H1 (cell line): ENCODE results near the gene COL6A1. TPM values are rescaled to one million over a fixed set of nuclear protein-coding genes. Genes with fewer than 3 reads are reported as not detected.
A peak's percentile ranks its signal among the peaks of the same experiment; 100 is the strongest.

Experiments used
- CTCF ChIA-PET: fragments of 300-600 bp; sonication (Branson Sonifier 250); formaldehyde crosslinking; loops from one replicate; lab custom pipeline; 2021; ENCODE audit not compliant: partially characterized antibody; lab: Charles Lee
- POLR2A ChIA-PET: fragments of 300-600 bp; sonication (Branson Sonifier 250); formaldehyde crosslinking; loops from one replicate; lab custom pipeline; 2021; ENCODE audit warnings: inconsistent platforms; ENCODE audit not compliant: partially characterized antibody; lab: Charles Lee
- DNase-seq, 2 experiments: peaks; one replicate each; pipeline versions ENCODE4 v3.0.0 to v3.0.0-alpha.2; 2010 to 2022; ENCODE audit warnings: low spot score in 2 of 2, low read depth in 1 of 2, mixed read lengths in 1 of 2
- FAIRE-seq: peaks from 2 replicates; lab custom pipeline; 2011; peaks lifted over from hg19 to GRCh38; lab: Jason Lieb, UNC
- H2AFZ ChIP-seq: 2 replicates; pipeline ENCODE4 v1.8.1; 2012; ENCODE audit warnings: low read length, inconsistent platforms
- H2AK5ac ChIP-seq: 2 replicates; pipeline ENCODE4 v1.6.1; 2013; ENCODE audit warnings: low read depth, low read length
- H2BK120ac ChIP-seq: replicated peaks from 2 replicates; pipeline ENCODE3; 2013; ENCODE audit warnings: low read depth, low read length, inconsistent platforms
- H2BK12ac ChIP-seq: 2 replicates; pipeline ENCODE4 v1.6.1; 2013; ENCODE audit warnings: low read depth, low read length
- H2BK15ac ChIP-seq: 2 replicates; pipeline ENCODE4 v1.6.1; 2013; ENCODE audit warnings: low read length
- H2BK20ac ChIP-seq: 2 replicates; pipeline ENCODE4 v1.6.1; 2013; ENCODE audit warnings: low read length
- H2BK5ac ChIP-seq: 2 replicates; pipeline ENCODE4 v1.6.1; 2013; ENCODE audit warnings: low read depth, low read length
- H3K14ac ChIP-seq: 2 replicates; pipeline ENCODE4 v1.6.1; 2013; ENCODE audit warnings: inconsistent platforms; ENCODE audit not compliant: insufficient read length
- H3K18ac ChIP-seq: 2 replicates; pipeline ENCODE4 v1.6.1; 2013; ENCODE audit warnings: low read length; ENCODE audit errors: extremely low read depth
- H3K23ac ChIP-seq: 2 replicates; pipeline ENCODE4 v1.6.1; 2013; ENCODE audit warnings: inconsistent platforms; ENCODE audit not compliant: insufficient read length
- H3K23me2 ChIP-seq: 2 replicates; pipeline ENCODE4 v1.6.1; 2013; ENCODE audit warnings: low read depth, low read length
- H3K27ac ChIP-seq: 2 replicates; pipeline ENCODE4 v1.6.1; 2011; ENCODE audit warnings: low read depth, low read length, inconsistent platforms
- H3K27me3 ChIP-seq, 4 experiments: replicated peaks in 1 of 4; 1 replicate in 1 of 4; 2 replicates in 3 of 4; pipeline versions ENCODE4 v1.6.1 to v1.8.1; 2011 to 2013; ENCODE audit warnings: low read length in 3 of 4, mild to moderate bottlenecking in 3 of 4, inconsistent platforms in 2 of 4, mixed read lengths in 2 of 4, moderate library complexity in 1 of 4; ENCODE audit not compliant: control insufficient read depth in 3 of 4, insufficient read depth in 3 of 4; ENCODE audit errors: extremely low read depth in 1 of 4
- H3K36me3 ChIP-seq, 4 experiments: 2 replicates each; pipeline versions ENCODE4 v1.6.1 to v1.8.1; 2011 to 2013; ENCODE audit warnings: mild to moderate bottlenecking in 4 of 4, low read length in 3 of 4, moderate library complexity in 2 of 4, control low read depth in 1 of 4, inconsistent platforms in 1 of 4; ENCODE audit not compliant: insufficient read depth in 4 of 4, control insufficient read depth in 2 of 4
- H3K4ac ChIP-seq: replicated peaks from 2 replicates; pipeline ENCODE3; 2013; ENCODE audit warnings: low read length, low read depth, mixed read lengths, inconsistent platforms; ENCODE audit not compliant: insufficient read length
- H3K4me1 ChIP-seq, 4 experiments: replicated peaks in 1 of 4; 1 replicate in 1 of 4; 2 replicates in 3 of 4; pipeline versions ENCODE4 v1.6.1 to v1.8.1; 2011 to 2013; ENCODE audit warnings: low read length in 3 of 4, inconsistent platforms in 2 of 4, mixed read lengths in 1 of 4; ENCODE audit not compliant: insufficient read depth in 4 of 4, control insufficient read depth in 3 of 4
- H3K4me2 ChIP-seq, 2 experiments: 2 replicates each; pipeline versions ENCODE4 v1.6.1 to v1.8.1; 2011 to 2013; ENCODE audit warnings: low read depth in 2 of 2, low read length in 2 of 2, control low read depth in 1 of 2, inconsistent platforms in 1 of 2, mild to moderate bottlenecking in 1 of 2; ENCODE audit not compliant: insufficient read depth in 1 of 2
- H3K4me3 ChIP-seq, 4 experiments: fragments of 200-600, 300-600 bp in 1 of 4; sonication (generic), shearing (Covaris generic), sonication (Bioruptor Twin) in 1 of 4; 2 replicates each; pipeline versions ENCODE4 v1.5.1 to v1.8.1; 2011 to 2016; ENCODE audit warnings: low read length in 4 of 4, low read depth in 3 of 4, control low read depth in 2 of 4, inconsistent platforms in 2 of 4, mild to moderate bottlenecking in 2 of 4, mixed read lengths in 1 of 4, moderate library complexity in 1 of 4; ENCODE audit not compliant: insufficient read depth in 2 of 4; ENCODE audit errors: extremely low read depth in 1 of 4
- H3K56ac ChIP-seq: replicated peaks from 2 replicates; pipeline ENCODE3; 2013; ENCODE audit warnings: low read depth, mild to moderate bottlenecking, mixed read lengths, low read length, inconsistent platforms; ENCODE audit not compliant: insufficient read length
- H3K79me1 ChIP-seq: 2 replicates; pipeline ENCODE4 v1.6.1; 2013; ENCODE audit warnings: low read depth, low read length, control low read depth
- H3K79me2 ChIP-seq, 2 experiments: 2 replicates each; pipeline versions ENCODE4 v1.6.1 to v1.8.1; 2012 to 2013; ENCODE audit warnings: low read length in 2 of 2, mild to moderate bottlenecking in 2 of 2, inconsistent platforms in 1 of 2; ENCODE audit not compliant: insufficient read depth in 2 of 2, control insufficient read depth in 1 of 2
- H3K9ac ChIP-seq, 4 experiments: replicated peaks in 1 of 4; 1 replicate in 1 of 4; 2 replicates in 3 of 4; pipeline versions ENCODE4 v1.6.1 to v1.8.1; 2011 to 2013; ENCODE audit warnings: low read depth in 3 of 4, low read length in 3 of 4, control low read depth in 2 of 4, mild to moderate bottlenecking in 2 of 4, moderate library complexity in 2 of 4, inconsistent platforms in 1 of 4; ENCODE audit errors: extremely low read depth in 1 of 4
- H3K9me3 ChIP-seq, 2 experiments: 2 replicates each; pipeline versions ENCODE4 v1.6.1 to v1.8.1; 2012 to 2013; ENCODE audit warnings: mild to moderate bottlenecking in 2 of 2, moderate library complexity in 2 of 2, control low read depth in 1 of 2, inconsistent platforms in 1 of 2, low read depth in 1 of 2, low read length in 1 of 2, mixed read lengths in 1 of 2; ENCODE audit not compliant: insufficient read depth in 2 of 2
- H4K20me1 ChIP-seq, 2 experiments: replicated peaks in 1 of 2; 2 replicates each; pipeline versions ENCODE3 to v1.8.1; 2011 to 2013; ENCODE audit warnings: inconsistent platforms in 2 of 2, low read length in 2 of 2, mild to moderate bottlenecking in 1 of 2; ENCODE audit not compliant: insufficient read depth in 2 of 2, control insufficient read depth in 1 of 2
- H4K5ac ChIP-seq: 2 replicates; pipeline ENCODE4 v1.6.1; 2013; ENCODE audit warnings: low read length, low read depth, mixed read lengths, inconsistent platforms; ENCODE audit not compliant: insufficient read length
- H4K8ac ChIP-seq: 2 replicates; pipeline ENCODE4 v1.8.0; 2013; ENCODE audit warnings: mild to moderate bottlenecking, moderate library complexity, low read length, inconsistent platforms; ENCODE audit not compliant: insufficient read depth; ENCODE audit errors: extremely low read depth
- H4K91ac ChIP-seq: replicated peaks from 2 replicates; pipeline ENCODE3; 2013; ENCODE audit warnings: low read length, mixed read lengths, inconsistent platforms; ENCODE audit not compliant: insufficient read length
- ASH2L ChIP-seq: fragments of 200-600, 300-600 bp; sonication (generic); IDR thresholded peaks from one replicate; pipeline ENCODE4 v1.7.1; 2017; ENCODE audit warnings: low read length
- WGBS, 2 experiments: shearing (Covaris generic) in 1 of 2; methylation state at CpG; one replicate each; pipeline versions ENCODE4 v1.1.6 to v1.1.7; 2013 to 2015; ENCODE audit warnings: low lambda C conversion rate in 2 of 2, mixed read lengths in 2 of 2, inconsistent platforms in 1 of 2, low coverage in 1 of 2, missing lambda C conversion rate in 1 of 2; ENCODE audit not compliant: insufficient replicate concordance in 2 of 2, insufficient coverage in 1 of 2, insufficient read length in 1 of 2; ENCODE audit errors: extremely low coverage in 1 of 2, missing lambda C conversion rate in 1 of 2; 5-methylcytosine and 5-hydroxymethylcytosine counted together
- polyA plus RNA-seq, 7 experiments: library from polyadenylated mRNA; depleted of rRNA in 3 of 7; stranded (reverse) in 5 of 7; unstranded in 2 of 7; fragments of >200 nt in 5 of 7; fragments of 200-250 nt in 2 of 7; gene quantifications; 1 replicate in 5 of 7; 2 replicates in 1 of 7; 4 replicates in 1 of 7; pipeline versions ENCODE4 v1.2.1 to v1.2.3, GENCODE V29; 2011 to 2013; ENCODE audit warnings: missing spikeins in 2 of 7, mixed read lengths in 2 of 7
- total RNA-seq: library from RNA; stranded (reverse); fragmentation: NEBNext Ultra II Directional; extraction: Animal tissue kit (Norgen Biotek cat#: 25700); gene quantifications from 2 replicates; pipeline ENCODE4 v1.2.1, GENCODE V29; 2021

COL6A1 gene
- total and polyA plus RNA-seq, 2 of the 8 experiments (the other 6 are each of a cell fraction or from before 2014, with no cell fraction given) = 100 to 115 TPM

DNA sequence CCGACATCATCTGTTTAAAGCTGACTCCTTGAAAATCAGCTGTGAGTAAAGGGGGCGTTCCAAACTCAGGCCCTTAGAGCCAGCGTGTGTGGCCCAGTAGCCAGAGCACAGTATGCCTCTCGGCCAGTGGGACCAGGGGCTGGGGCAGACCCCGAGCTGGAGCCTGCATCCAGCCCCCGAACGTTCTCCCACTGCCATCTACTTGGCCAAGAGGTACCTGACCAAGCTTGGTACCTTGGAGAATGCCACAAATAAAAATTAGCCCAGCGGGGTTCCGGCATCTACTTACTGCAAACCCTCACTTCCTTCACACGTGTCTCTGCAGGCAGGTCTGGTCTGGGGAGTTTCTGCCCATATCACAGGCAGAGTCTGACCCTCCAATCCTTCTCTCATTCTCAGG lies 59.6 kb downstream of the COL6A1 start:
- no peaks in the 10 kb centered on the region for H3K27me3 ChIP-seq
- H3K23ac ChIP-seq = no peak overlapping the region
- no peaks in the 10 kb centered on the region for H3K79me2 ChIP-seq
- peaks cover 4% of the 10 kb centered on the region; the same call in 1 of the 2 replicates for H3K23me2 ChIP-seq
- H3K14ac ChIP-seq = no peak overlapping the region
- H3K36me3 ChIP-seq = no peaks in the 10 kb centered on the region
- no peak overlapping the region for H3K9ac ChIP-seq
- CTCF ChIA-PET = no interaction called here
- no peak overlapping the region; the same call in 1 of the 2 replicates for H2BK20ac ChIP-seq
- DNase-seq (no peak), FAIRE-seq (no peak)
- peaks cover 0 to 3% (median 0%) of the 10 kb centered on the region in 4 experiments; a peak in 3 of 7 replicates for H3K4me1 ChIP-seq
- no peak overlapping the region for H3K4me3 ChIP-seq
- H2BK120ac ChIP-seq = peak overlapping the region; percentile 22
- no peaks in the 10 kb centered on the region for H4K20me1 ChIP-seq
- H4K5ac ChIP-seq = no peak overlapping the region
- no peak overlapping the region for H4K8ac ChIP-seq
- POLR2A ChIA-PET = no interaction called here
- no peak overlapping the region for H2BK15ac ChIP-seq
- H2AK5ac ChIP-seq = no peak overlapping the region
- H3K79me1 ChIP-seq = no peaks in the 10 kb centered on the region
- 87% methylated on average over 10 of the region's 10 CpGs; no CpG with 5 or more reads in 1 of the 2 experiments for WGBS, 2 experiments
- peak overlapping the region; percentile 80 for H4K91ac ChIP-seq
- no peak overlapping the region for H2BK12ac ChIP-seq
- no peak overlapping the region for H3K4me2 ChIP-seq
- no peak overlapping the region for H3K4ac ChIP-seq
- no peak overlapping the region for H3K18ac ChIP-seq
- H3K27ac ChIP-seq = no peak overlapping the region
- H2AFZ ChIP-seq = no peak overlapping the region
- H2BK5ac ChIP-seq = no peak overlapping the region
- H3K56ac ChIP-seq = no peak overlapping the region
- no peaks in the 10 kb centered on the region for H3K9me3 ChIP-seq
- TF ChIP-seq ASH2L = no peak
